Spleen (tissue), 7 donors: ENCODE measurements around the gene GJE1.
"Not testable (repeated sequence)": the region's sequence is repeated elsewhere in the genome, so short reads cannot be mapped to it uniquely, and the experiment has no call there.

ENCODE experiments used
- CTCF ChIP-seq, 11 experiments: fragments of 200-600 bp in 7 of 11; fragments of 450-650 bp in 4 of 11; sonication (generic) in 4 of 11; IDR thresholded peaks in 8 of 11; conservative IDR thresholded peaks in 3 of 11; 1 replicate in 7 of 11; 2 replicates in 4 of 11; pipeline versions ENCODE4 v1.4.0 to v1.8.0; 2016 to 2021; ENCODE audit warnings: antibody characterized with exemption in 11 of 11, inconsistent platforms in 4 of 11, mild to moderate bottlenecking in 1 of 11
- POLR2A ChIP-seq, 3 donors: fragments of 450-650 bp; IDR thresholded peaks; one replicate each; pipeline ENCODE4 v1.5.1; 2017; ENCODE audit warnings: antibody characterized with exemption in 3 of 3, mild to moderate bottlenecking in 1 of 3
- POLR2AphosphoS5 ChIP-seq, 3 donors: sonication (generic); formaldehyde crosslinking; IDR thresholded peaks; one replicate each; pipeline ENCODE4 v1.5.1; 2017; ENCODE audit warnings: antibody characterized with exemption in 3 of 3
- donor health status: DM: no; HTN: no; CAD: no; lungs with moderate emphysema.
- donor health status: DM: no; HTN: no; CAD: no.
- donor health status: DM: no; HTN: no; CAD: no.

GRCh38 chr6:142110820-142111219 is 21.9 kb upstream of the GJE1 start:
- not testable (repeated sequence) for TF ChIP-seq POLR2AphosphoS5 (IDR thresholded peaks at IDR 0.05); CTCF (IDR thresholded peaks at IDR 0.05 in 8 of 11, conservative IDR thresholded peaks at IDR 0.05 in 3 of 11); POLR2A (IDR thresholded peaks at IDR 0.05)
